ENCODE results near the gene PBX4. TPM values are rescaled to one million over a fixed set of nuclear protein-coding genes. Genes with fewer than 3 reads are reported as not detected.

PBX4 gene
- polyA plus RNA-seq, 4 donors, result 3.2 to 8.9 (median 3.6) TPM

GRCh38 chr19:19530889-19531288 is 87.6 kb downstream of the PBX4 start:
- no peak for DNase-seq (ENCODE audit: low read depth in 4 of 4, low spot score in 3 of 4)

- DNase-seq (ENCODE audit: low read depth in 4 of 4, low spot score in 3 of 4), result no peak
These were observed 88.1 kb downstream of the PBX4 start for GRCh38 chr19:19530423-19530804.

GRCh38 chr19:19529783-19530422 is 88.6 kb downstream of the PBX4 start:
- DNase-seq (ENCODE audit: low read depth in 4 of 4, low spot score in 3 of 4), result no peak

GRCh38 chr19:19528721-19529490 is 89.6 kb downstream of the PBX4 start, which contains the start of gene YJEFN3:
Gene YJEFN3, plus strand, starts transcription at chr19:19528911. Its CDS starts 22 bp downstream, at chr19:19528933.
- no peak for DNase-seq (ENCODE audit: low read depth in 4 of 4, low spot score in 3 of 4)

- DNase-seq (ENCODE audit: low read depth in 4 of 4, low spot score in 3 of 4), result no peak
These were observed 90.5 kb downstream of the PBX4 start for GRCh38 chr19:19527674-19528625.

- DNase-seq (ENCODE audit: low read depth in 4 of 4, low spot score in 3 of 4), result no peak
These were observed 91.2 kb downstream of the PBX4 start for GRCh38 chr19:19527371-19527656.

GRCh38 chr19:19526581-19527370 is 91.7 kb downstream of the PBX4 start:
- DNase-seq (ENCODE audit: low read depth in 4 of 4, low spot score in 3 of 4), result no peak

GRCh38 chr19:19525611-19526380 is 92.7 kb downstream of the PBX4 start:
- DNase-seq (ENCODE audit: low read depth in 4 of 4, low spot score in 3 of 4), result no peak

GRCh38 chr19:19524053-19524452 is 94.4 kb downstream of the PBX4 start:
- no peak for DNase-seq (ENCODE audit: low read depth in 4 of 4, low spot score in 3 of 4)

GRCh38 chr19:19523177-19523576 is 95.3 kb downstream of the PBX4 start:
- no peak for DNase-seq (ENCODE audit: low read depth in 4 of 4, low spot score in 3 of 4)

- no peak for DNase-seq (ENCODE audit: low read depth in 4 of 4, low spot score in 3 of 4)
These were observed 97.5 kb downstream of the PBX4 start for GRCh38 chr19:19520989-19521388.

GRCh38 chr19:19517235-19517619 is 101.3 kb downstream of the PBX4 start:
- no peak for DNase-seq (ENCODE audit: low read depth in 4 of 4, low spot score in 3 of 4)

GRCh38 chr19:19515642-19516519 is 102.6 kb downstream of the PBX4 start, which contains the start of gene NDUFA13:
Gene NDUFA13, plus strand, starts transcription at chr19:19516225. Its CDS starts 14 bp downstream, at chr19:19516239.
- DNase-seq (ENCODE audit: low read depth in 4 of 4, low spot score in 3 of 4), result peak; percentile 86 to 93 (median 90)

- no peak for DNase-seq (ENCODE audit: low read depth in 4 of 4, low spot score in 3 of 4)
These were observed 103.4 kb downstream of the PBX4 start, which contains the start of gene TSSK6 for GRCh38 chr19:19514881-19515641. Gene TSSK6, minus strand, starts transcription at chr19:19515548. Its CDS starts 121 bp downstream, at chr19:19515427.

- peak in 1 of 4 donors; percentile 66 for DNase-seq (ENCODE audit: low read depth in 4 of 4, low spot score in 3 of 4)
These were observed 104.3 kb downstream of the PBX4 start for GRCh38 chr19:19514215-19514657.

- no peak for DNase-seq (ENCODE audit: low read depth in 4 of 4, low spot score in 3 of 4)
These were observed 104.8 kb downstream of the PBX4 start for GRCh38 chr19:19513682-19514081.

Measured in left renal pelvis (tissue), 4 donors.